GM18505 (cell line): ENCODE results near the gene GBGT1.

ENCODE experiments used
- ATAC-seq: cut with Tn5 transposase; IDR thresholded peaks from one replicate; pipeline ENCODE4 v1.9.1; 2021; ENCODE audit not compliant: unreplicated experiment
- POLR2A ChIP-seq: IDR thresholded peaks from 4 replicates; pipeline ENCODE4 v1.6.1; 2011; ENCODE audit warnings: borderline replicate concordance; ENCODE audit not compliant: insufficient read depth, insufficient read length; ENCODE audit errors: extremely low read depth

GBGT1 gene

DNA sequence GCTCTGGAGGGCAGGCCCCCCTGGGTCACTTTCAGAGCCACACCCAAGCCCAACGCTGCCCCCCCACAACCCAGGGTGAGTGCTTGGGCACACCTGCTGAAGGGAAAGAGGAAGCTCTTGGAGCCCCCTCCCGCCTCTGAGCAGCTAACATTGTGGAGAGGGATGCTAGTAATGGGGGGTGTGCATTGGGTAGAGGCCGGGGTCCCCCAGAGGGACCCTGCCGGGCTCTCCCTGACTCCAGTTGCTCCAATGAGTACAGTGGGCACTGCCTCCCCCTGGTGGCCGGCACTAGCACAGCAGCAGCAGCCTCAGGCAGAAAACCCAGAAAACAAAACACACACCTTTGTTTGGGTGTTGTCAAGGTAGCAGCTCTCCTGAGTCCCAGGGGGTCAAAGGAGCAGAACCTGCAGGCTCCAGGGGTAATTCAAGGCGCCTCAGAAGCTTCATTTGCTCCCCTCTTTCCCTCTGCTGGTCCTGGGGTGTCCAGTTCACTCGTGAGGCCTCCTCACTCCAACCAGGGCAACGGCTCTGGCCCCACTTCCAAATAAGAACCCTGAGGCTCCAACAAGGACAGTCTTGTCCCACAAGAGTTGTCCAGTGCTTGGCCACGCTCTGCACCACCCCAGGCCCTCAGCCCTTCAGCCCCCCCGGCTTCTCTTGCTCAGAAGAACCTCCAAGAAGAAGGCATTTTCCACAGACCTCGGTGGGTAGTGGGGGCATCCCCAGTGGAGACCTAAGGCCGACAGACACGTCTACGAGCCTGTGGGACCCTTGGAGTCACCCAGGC lies 16.1 kb downstream of the GBGT1 start:
- no peak for ATAC-seq

GRCh38 chr9:133146746-133147411 lies 16.8 kb downstream of the GBGT1 start:
- no peak for TF ChIP-seq POLR2A
- ATAC-seq: no peak

More for the DNA sequence above, 16.1 kb downstream of the GBGT1 start:
- TF ChIP-seq POLR2A: no peak

DNA sequence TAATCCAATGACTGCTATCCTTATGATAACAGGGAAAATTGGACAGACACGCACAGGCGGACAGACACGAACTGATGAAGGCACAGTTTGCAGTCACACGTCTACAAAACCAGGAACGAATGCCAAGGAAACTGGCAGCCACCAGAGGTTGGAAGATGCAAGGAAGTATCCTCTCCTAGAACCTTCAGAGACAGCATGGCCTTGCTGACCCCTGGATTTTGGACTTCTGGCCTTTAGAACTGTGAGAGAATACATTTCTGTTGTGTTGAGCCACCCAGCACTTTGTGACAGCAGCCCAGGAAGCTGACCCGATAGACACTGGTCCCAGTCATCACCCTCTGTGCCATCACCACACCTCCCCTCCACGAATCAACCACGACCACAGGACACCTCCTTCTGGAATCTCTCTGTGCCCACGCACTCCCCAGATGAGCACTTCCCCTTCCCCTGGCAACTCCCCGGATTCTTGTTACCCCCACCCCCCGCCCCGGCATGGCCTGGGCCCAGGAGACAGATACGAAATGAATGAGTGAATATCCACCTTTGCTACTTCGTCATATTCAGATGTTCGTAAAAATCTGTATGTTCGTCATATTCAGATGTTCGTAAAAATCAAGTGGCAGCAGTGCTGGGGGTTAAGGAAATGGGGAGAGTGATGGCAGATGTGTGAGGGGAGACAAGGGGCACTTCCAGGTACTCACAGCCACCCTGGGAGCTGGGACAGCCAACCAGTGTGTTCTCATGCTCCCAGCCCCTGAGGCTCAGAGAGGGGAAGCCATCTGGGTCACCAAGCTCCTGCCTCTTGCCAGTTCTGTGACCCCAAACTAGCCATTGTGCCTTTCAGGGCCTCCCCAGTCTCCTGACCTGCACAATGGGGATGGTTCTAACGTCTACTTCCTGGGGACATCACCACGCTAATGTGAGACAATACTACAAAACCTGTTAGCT lies 18.5 kb downstream of the GBGT1 start:
- ATAC-seq: no peak
- TF ChIP-seq POLR2A: no peak

- no peak for TF ChIP-seq POLR2A
- ATAC-seq: peak; percentile 40
Measured at GRCh38 chr9:133144142-133144903, 19.4 kb downstream of the GBGT1 start.

DNA sequence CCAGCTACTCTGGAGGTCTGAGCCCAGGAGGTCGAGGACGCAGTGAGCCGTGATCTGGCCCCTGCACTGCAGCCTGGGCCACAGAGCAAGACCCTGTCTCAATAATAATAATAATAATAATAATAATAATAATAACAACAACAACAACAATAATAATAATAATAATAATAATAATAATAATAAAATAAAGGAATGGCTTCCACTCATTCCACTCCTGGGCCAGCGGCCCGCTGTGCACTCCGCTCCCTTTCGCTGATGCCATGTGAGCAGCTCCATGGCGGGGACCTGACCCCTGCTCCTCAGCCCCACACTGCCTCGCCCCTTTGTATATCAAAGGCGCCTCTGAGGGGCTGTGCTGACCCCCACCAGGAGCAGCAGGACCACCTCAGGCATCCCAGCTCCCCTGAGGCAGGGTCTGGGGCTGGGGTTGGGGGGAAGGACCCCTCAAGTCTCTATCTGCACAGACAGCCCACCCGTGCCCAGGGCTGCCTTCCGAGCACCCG lies 20.0 kb downstream of the GBGT1 start:
- TF ChIP-seq POLR2A: no peak
- ATAC-seq: no peak

GRCh38 chr9:133142684-133143622 lies 20.8 kb downstream of the GBGT1 start:
- ATAC-seq: no peak
- no peak for TF ChIP-seq POLR2A

- TF ChIP-seq POLR2A: peak; percentile 14
- no peak for ATAC-seq
Measured at GRCh38 chr9:133141833-133142595, 21.7 kb downstream of the GBGT1 start.

GRCh38 chr9:133140606-133141005 lies 23.1 kb downstream of the GBGT1 start:
- no peak for ATAC-seq
- no peak for TF ChIP-seq POLR2A

GRCh38 chr9:133140174-133140505 lies 23.6 kb downstream of the GBGT1 start:
- TF ChIP-seq POLR2A: no peak
- ATAC-seq: no peak

GRCh38 chr9:133139246-133140173 lies 24.2 kb downstream of the GBGT1 start:
- no peak for ATAC-seq
- no peak for TF ChIP-seq POLR2A
